Measurements from ENCODE around the gene GCFC2. TPM values are rescaled to one million over a fixed set of nuclear protein-coding genes. Genes with fewer than 3 reads are reported as not detected.
"Not testable (repeated sequence)": the region's sequence is repeated elsewhere in the genome, so short reads cannot be mapped to it uniquely, and the experiment has no call there.

The GCFC2 gene
- polyA plus RNA-seq, 1 experiment: 16.8 TPM

DNA sequence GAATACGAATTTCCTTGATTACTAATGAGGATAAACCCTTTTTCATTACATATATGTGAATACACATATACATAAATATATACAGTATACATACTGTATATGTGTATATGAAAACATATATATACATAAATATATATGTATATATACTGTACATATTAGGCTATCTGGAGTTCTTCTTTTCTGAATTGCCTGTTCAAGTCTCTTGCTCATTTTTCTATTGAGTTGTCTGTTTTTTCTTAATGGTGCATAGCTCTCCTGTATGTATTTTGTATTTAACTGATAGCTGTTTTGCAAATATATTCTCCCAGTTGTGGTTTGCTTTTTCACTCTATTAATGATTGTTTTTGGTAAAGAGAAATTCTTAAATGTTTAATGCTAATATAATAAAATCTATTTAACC is 8.9 kb upstream of the GCFC2 start:
- ChIA-PET POLR2A (no interaction called here), CTCF (interaction anchor here (1.1 to 2.0 kb wide), 2 partner anchors 10 to 11 kb away, joined by 4 to 6 read pairs; no protein-coding TSS in a partner anchor)
- TF ChIP-seq, protein P1, sequence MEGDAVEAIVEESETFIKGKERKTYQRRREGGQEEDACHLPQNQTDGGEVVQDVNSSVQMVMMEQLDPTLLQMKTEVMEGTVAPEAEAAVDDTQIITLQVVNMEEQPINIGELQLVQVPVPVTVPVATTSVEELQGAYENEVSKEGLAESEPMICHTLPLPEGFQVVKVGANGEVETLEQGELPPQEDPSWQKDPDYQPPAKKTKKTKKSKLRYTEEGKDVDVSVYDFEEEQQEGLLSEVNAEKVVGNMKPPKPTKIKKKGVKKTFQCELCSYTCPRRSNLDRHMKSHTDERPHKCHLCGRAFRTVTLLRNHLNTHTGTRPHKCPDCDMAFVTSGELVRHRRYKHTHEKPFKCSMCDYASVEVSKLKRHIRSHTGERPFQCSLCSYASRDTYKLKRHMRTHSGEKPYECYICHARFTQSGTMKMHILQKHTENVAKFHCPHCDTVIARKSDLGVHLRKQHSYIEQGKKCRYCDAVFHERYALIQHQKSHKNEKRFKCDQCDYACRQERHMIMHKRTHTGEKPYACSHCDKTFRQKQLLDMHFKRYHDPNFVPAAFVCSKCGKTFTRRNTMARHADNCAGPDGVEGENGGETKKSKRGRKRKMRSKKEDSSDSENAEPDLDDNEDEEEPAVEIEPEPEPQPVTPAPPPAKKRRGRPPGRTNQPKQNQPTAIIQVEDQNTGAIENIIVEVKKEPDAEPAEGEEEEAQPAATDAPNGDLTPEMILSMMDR (IDR thresholded peaks at IDR 0.05; ENCODE audit: low read depth, low read length): no peak
- Histone ChIP-seq H3K9me3 (ENCODE audit: control insufficient read depth, insufficient read depth, low read length) (no peaks in the 10 kb centered on the region; the same call in 1 of the 2 replicates), H3K27ac (ENCODE audit: low read depth, low read length) (no peak overlapping the region), H3K27me3 (ENCODE audit: control insufficient read depth, insufficient read depth, low read length) (no peaks in the 10 kb centered on the region), H3K4me3 (ENCODE audit: low read depth, low read length) (no peak overlapping the region)
- DNase-seq (ENCODE audit: low read depth, low spot score): no peak

DNA sequence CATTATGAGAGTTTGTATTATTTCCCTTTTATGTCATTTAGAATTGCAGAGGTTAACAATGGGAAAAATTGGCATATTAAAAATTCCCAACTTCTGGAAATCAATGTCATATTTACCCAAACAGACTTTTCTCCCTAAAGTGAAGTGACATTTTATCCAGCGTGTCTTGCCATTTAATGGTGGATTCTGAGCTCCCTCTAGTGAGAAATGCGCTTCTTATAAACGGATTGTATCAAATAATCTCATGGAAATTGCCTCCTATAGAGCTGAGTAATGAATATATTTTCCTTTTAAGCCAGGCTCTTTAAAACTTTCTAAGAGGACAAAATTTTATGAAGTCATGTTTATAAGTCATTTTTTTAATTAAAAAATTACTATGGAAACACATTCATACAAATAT is 5.7 kb upstream of the GCFC2 start:
- no peak overlapping the region for H3K4me3 ChIP-seq (ENCODE audit: low read depth, low read length)
- peaks cover 4% of the 10 kb centered on the region; the same call in 1 of the 2 replicates for H3K9me3 ChIP-seq (ENCODE audit: control insufficient read depth, insufficient read depth, low read length)
- CTCF ChIA-PET: interaction anchor here (1.8 kb wide), 1 partner anchor 76 kb away, joined by 10 read pairs; no protein-coding TSS in a partner anchor
- H3K27ac ChIP-seq (ENCODE audit: low read depth, low read length): no peak overlapping the region
- no peak for DNase-seq (ENCODE audit: low read depth, low spot score)
- no peaks in the 10 kb centered on the region for H3K27me3 ChIP-seq (ENCODE audit: control insufficient read depth, insufficient read depth, low read length)
- POLR2A ChIA-PET: no interaction called here
- TF ChIP-seq, protein P1 (IDR thresholded peaks at IDR 0.05; ENCODE audit: low read depth, low read length): no peak

DNA sequence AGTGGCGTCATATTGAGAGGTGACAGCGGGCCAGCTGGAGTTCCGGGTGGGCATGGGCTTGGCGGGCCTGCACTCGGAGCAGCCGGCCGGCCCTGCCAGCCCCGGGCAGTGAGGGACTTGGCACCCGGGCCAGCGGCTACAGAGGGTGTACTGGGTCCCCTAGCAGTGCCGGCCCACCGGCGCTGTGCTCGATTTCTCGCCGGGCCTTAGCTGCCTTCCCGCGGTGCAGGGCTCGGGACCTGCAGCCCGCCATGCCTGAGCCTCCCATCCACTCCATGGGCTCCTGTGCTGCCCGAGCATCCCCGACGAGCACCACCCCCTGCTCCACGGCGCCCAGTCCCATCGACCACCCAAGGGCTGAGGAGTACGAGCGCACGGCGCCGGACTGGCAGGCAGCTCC is 875 bp upstream of the GCFC2 start:
- H3K27me3 ChIP-seq (ENCODE audit: control insufficient read depth, insufficient read depth, low read length); POLR2A ChIA-PET; H3K4me3 ChIP-seq (ENCODE audit: low read depth, low read length); H3K9me3 ChIP-seq (ENCODE audit: control insufficient read depth, insufficient read depth, low read length); DNase-seq (ENCODE audit: low read depth, low spot score); H3K27ac ChIP-seq (ENCODE audit: low read depth, low read length): not testable (repeated sequence)
- CTCF ChIA-PET: interaction anchor here (0.7 to 1.3 kb wide), 2 partner anchors 35 to 72 kb away, joined by 3 to 4 read pairs; no protein-coding TSS in a partner anchor

DNA sequence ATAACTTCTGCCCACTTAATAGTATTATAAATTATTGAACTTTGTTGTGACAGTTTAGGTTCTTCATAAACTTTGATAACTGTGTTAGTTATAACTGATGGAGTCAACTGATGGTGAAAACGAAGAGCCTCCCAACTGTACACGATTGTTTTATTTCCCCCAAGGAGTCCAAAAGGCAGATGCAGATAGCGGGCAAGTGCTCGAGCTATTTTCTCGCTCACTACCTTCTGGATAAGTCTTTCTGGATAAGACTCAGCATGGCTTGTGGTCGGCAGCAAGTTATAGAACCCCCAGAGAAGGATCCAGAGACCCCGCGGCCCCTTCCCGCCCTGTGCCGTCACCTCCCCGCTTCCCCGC is 517 bp downstream of the GCFC2 start:
- ChIA-PET CTCF (interaction anchor here (1.1 to 1.6 kb wide), 4 partner anchors 10 to 890 kb away, joined by 3 to 6 read pairs (median 4); no protein-coding TSS in a partner anchor), POLR2A (interaction anchor here (0.6 to 1.3 kb wide), 3 partner anchors 63 to 1675 kb away, joined by 3 to 10 read pairs (median 4); partner anchors contain the start of gene MRPL19)
- peak overlapping the region; percentile 84 for H3K27ac ChIP-seq (ENCODE audit: low read depth, low read length)
- no peaks in the 10 kb centered on the region for H3K27me3 ChIP-seq (ENCODE audit: control insufficient read depth, insufficient read depth, low read length)
- TF ChIP-seq, protein P1 (IDR thresholded peaks at IDR 0.05; ENCODE audit: low read depth, low read length): no peak
- DNase-seq (ENCODE audit: low read depth, low spot score): no peak
- peak overlapping the region; percentile 72 for H3K4me3 ChIP-seq (ENCODE audit: low read depth, low read length)
- peaks cover 5% of the 10 kb centered on the region; the same call in 1 of the 2 replicates for H3K9me3 ChIP-seq (ENCODE audit: control insufficient read depth, insufficient read depth, low read length)

DNA sequence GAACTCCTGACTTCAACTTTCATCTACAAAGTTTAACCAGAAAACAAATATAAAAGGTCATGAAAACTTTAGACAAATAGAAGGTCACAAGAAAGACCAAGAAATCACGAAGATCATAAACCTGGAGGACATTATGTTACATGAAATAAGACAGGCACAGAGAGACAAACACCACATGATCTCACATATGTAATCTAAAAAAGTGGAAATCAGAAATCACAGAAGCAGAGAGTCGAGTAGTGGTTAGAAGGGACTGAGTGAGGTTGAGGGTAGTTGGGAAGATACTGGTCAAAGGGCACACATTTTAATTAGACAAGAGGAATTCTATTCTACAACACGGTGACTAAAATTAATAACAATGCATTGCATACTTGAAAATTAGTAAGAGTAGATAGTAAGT is 1.4 kb downstream of the GCFC2 start:
- TF ChIP-seq, protein P1 (IDR thresholded peaks at IDR 0.05; ENCODE audit: low read depth, low read length): no peak

More for the DNA sequence above, 1.4 kb downstream of the GCFC2 start:
- no peak for DNase-seq (ENCODE audit: low read depth, low spot score)
- no peak overlapping the region for H3K27ac ChIP-seq (ENCODE audit: low read depth, low read length)
- peaks cover 5% of the 10 kb centered on the region; the same call in 1 of the 2 replicates for H3K9me3 ChIP-seq (ENCODE audit: control insufficient read depth, insufficient read depth, low read length)
- ChIA-PET CTCF (interaction anchor here (1.4 to 1.6 kb wide), 2 partner anchors 11 to 891 kb away, joined by 4 to 6 read pairs; no protein-coding TSS in a partner anchor), POLR2A (no interaction called here)
- peak overlapping the region; percentile 72 for H3K4me3 ChIP-seq (ENCODE audit: low read depth, low read length)
- no peaks in the 10 kb centered on the region for H3K27me3 ChIP-seq (ENCODE audit: control insufficient read depth, insufficient read depth, low read length)

All from AG04450 (cell line).